IMR-90 (cell line): ENCODE measurements around the gene TRIM46. TPM values are rescaled to one million over a fixed set of nuclear protein-coding genes. Genes with fewer than 3 reads are reported as not detected.

Experiments
- ATAC-seq: fragments of 200-7000 bp; cut with Tn5 transposase; 2 replicates; pipeline ENCODE4 v1.9.1; 2020; ENCODE audit warnings: low read depth, mild to moderate bottlenecking, moderate library complexity
- BruUV-seq: library from RNA; stranded (reverse); fragments of 400-500 nt; replicated peaks from 2 replicates; lab custom pipeline; 2021; lab: Mats Ljungman, UMichigan
- CTCF ChIA-PET: fragments of 300-600 bp; formaldehyde crosslinking; extraction: SDS; loops from one replicate; lab custom pipeline; 2021; ENCODE audit warnings: antibody characterized with exemption; lab: Yijun Ruan, JAX
- POLR2A ChIA-PET: fragments of 300-600 bp; sonication (Branson Sonifier 250); formaldehyde crosslinking; loops from one replicate; lab custom pipeline; 2022; ENCODE audit warnings: antibody characterized with exemption; ENCODE audit not compliant: unreplicated experiment; lab: Charles Lee
- DNase-seq: peaks from one replicate; pipeline ENCODE4 v3.0.0; 2013
- H2AFZ ChIP-seq: replicated peaks from 2 replicates; pipeline ENCODE3; 2013; ENCODE audit warnings: low read length, mild to moderate bottlenecking; ENCODE audit not compliant: poor library complexity
- H2AK5ac ChIP-seq: 2 replicates; pipeline ENCODE4 v1.6.1; 2013; ENCODE audit warnings: low read depth, low read length, inconsistent platforms
- H2AK9ac ChIP-seq: replicated peaks from 2 replicates; pipeline ENCODE3; 2013; ENCODE audit warnings: mild to moderate bottlenecking, low read depth, low read length, moderate library complexity; ENCODE audit not compliant: poor library complexity
- H2BK120ac ChIP-seq: 2 replicates; pipeline ENCODE4 v1.6.1; 2013; ENCODE audit warnings: low read depth, low read length, inconsistent platforms
- H2BK15ac ChIP-seq: 3 replicates; pipeline ENCODE4 v1.6.1; 2013; ENCODE audit warnings: low read depth, low read length, inconsistent platforms
- H2BK20ac ChIP-seq: 2 replicates; pipeline ENCODE4 v1.6.1; 2013; ENCODE audit warnings: low read depth, mild to moderate bottlenecking, inconsistent platforms, low read length, moderate library complexity
- H2BK5ac ChIP-seq: 2 replicates; pipeline ENCODE4 v1.6.1; 2013; ENCODE audit warnings: mild to moderate bottlenecking, low read depth, low read length, inconsistent platforms; ENCODE audit not compliant: poor library complexity, severe bottlenecking
- H3K14ac ChIP-seq: replicated peaks from 2 replicates; pipeline ENCODE4 v1.6.1; 2013; ENCODE audit warnings: low read depth, low read length, inconsistent platforms
- H3K18ac ChIP-seq: 2 replicates; pipeline ENCODE4 v1.6.1; 2013; ENCODE audit warnings: low read depth, low read length, control low read depth
- H3K23ac ChIP-seq: 2 replicates; pipeline ENCODE4 v1.6.1; 2013; ENCODE audit warnings: low read depth, low read length, inconsistent platforms
- H3K27ac ChIP-seq: 2 replicates; pipeline ENCODE4 v1.5.1; 2013; ENCODE audit warnings: mild to moderate bottlenecking, control low read depth, low read length; ENCODE audit not compliant: insufficient read depth
- H3K27me3 ChIP-seq: 2 replicates; pipeline ENCODE4 v1.6.1; 2013; ENCODE audit warnings: low read length; ENCODE audit not compliant: control insufficient read depth, insufficient read depth
- H3K36me3 ChIP-seq: 2 replicates; pipeline ENCODE4 v1.6.1; 2013; ENCODE audit warnings: low read length, mixed read lengths; ENCODE audit not compliant: control insufficient read depth, insufficient read depth
- H3K4ac ChIP-seq: 2 replicates; pipeline ENCODE4 v1.6.1; 2013; ENCODE audit warnings: low read depth, low read length, inconsistent platforms
- H3K4me1 ChIP-seq: 2 replicates; pipeline ENCODE4 v1.6.1; 2013; ENCODE audit warnings: low read length, mixed read lengths; ENCODE audit not compliant: control insufficient read depth, insufficient read depth
- H3K4me2 ChIP-seq: 2 replicates; pipeline ENCODE4 v1.6.1; 2013; ENCODE audit warnings: low read depth, mild to moderate bottlenecking, control low read depth, low read length, moderate library complexity
- H3K4me3 ChIP-seq: 2 replicates; pipeline ENCODE4 v1.5.1; 2013; ENCODE audit warnings: low read depth, mild to moderate bottlenecking, control low read depth, low read length, moderate library complexity; ENCODE audit not compliant: insufficient read depth
- H3K56ac ChIP-seq: 2 replicates; pipeline ENCODE4 v1.6.1; 2013; ENCODE audit warnings: low read length, inconsistent platforms; ENCODE audit not compliant: insufficient read depth; ENCODE audit errors: extremely low read depth
- H3K79me1 ChIP-seq, 2 experiments: 2 replicates each; pipeline ENCODE4 v1.6.1; 2013; ENCODE audit warnings: low read length in 2 of 2, inconsistent platforms in 1 of 2, low read depth in 1 of 2
- H3K9ac ChIP-seq: 2 replicates; pipeline ENCODE4 v1.6.1; 2013; ENCODE audit warnings: low read depth, low read length, control low read depth
- H3K9me1 ChIP-seq: 2 replicates; pipeline ENCODE4 v1.6.1; 2013; ENCODE audit warnings: low read length, inconsistent platforms; ENCODE audit not compliant: insufficient read depth
- H3K9me3 ChIP-seq: 2 replicates; pipeline ENCODE4 v1.6.1; 2013; ENCODE audit warnings: low read length; ENCODE audit not compliant: control insufficient read depth, insufficient read depth
- H4K20me1 ChIP-seq: 2 replicates; pipeline ENCODE4 v1.6.1; 2013; ENCODE audit warnings: low read length, inconsistent platforms; ENCODE audit not compliant: insufficient read depth
- H4K5ac ChIP-seq: 2 replicates; pipeline ENCODE4 v1.6.1; 2013; ENCODE audit warnings: mild to moderate bottlenecking, low read depth, low read length, control low read depth
- H4K8ac ChIP-seq, 2 experiments: 2 replicates each; pipeline ENCODE4 v1.6.1; 2013; ENCODE audit warnings: low read depth in 2 of 2, low read length in 2 of 2, control low read depth in 1 of 2, inconsistent platforms in 1 of 2
- H4K91ac ChIP-seq: 2 replicates; pipeline ENCODE4 v1.6.1; 2013; ENCODE audit warnings: low read depth, low read length, inconsistent platforms; ENCODE audit not compliant: insufficient read depth
- BHLHE40 ChIP-seq: fragments of 150-350 bp; IDR thresholded peaks from 2 replicates; pipeline ENCODE4 v1.6.1; 2016; ENCODE audit warnings: mild to moderate bottlenecking, low read depth, low read length
- CHD1 ChIP-seq: IDR thresholded peaks from 2 replicates; pipeline ENCODE4 v1.6.1; 2012; ENCODE audit warnings: low read depth, low read length, improper control_type of control experiment
- CTCF ChIP-seq: conservative IDR thresholded peaks from 2 replicates; pipeline ENCODE4 v1.5.1; 2012; ENCODE audit warnings: mild to moderate bottlenecking, low read depth, low read length, improper control_type of control experiment
- ELK1 ChIP-seq: fragments of 150-350 bp; IDR thresholded peaks from 2 replicates; pipeline ENCODE4 v1.6.1; 2016; ENCODE audit warnings: low read depth, mild to moderate bottlenecking, low read length, moderate library complexity, borderline replicate concordance
- FOS ChIP-seq: fragments of 150-350 bp; IDR thresholded peaks from 2 replicates; pipeline ENCODE4 v1.6.1; 2016; ENCODE audit warnings: low read depth, low read length
- MAFK ChIP-seq: IDR thresholded peaks from 2 replicates; pipeline ENCODE4 v1.6.1; 2012; ENCODE audit warnings: low read depth, low read length, improper control_type of control experiment
- MAZ ChIP-seq: IDR thresholded peaks from 2 replicates; pipeline ENCODE4 v1.6.1; 2012; ENCODE audit warnings: low read depth, mild to moderate bottlenecking, low read length, improper control_type of control experiment, moderate library complexity, borderline replicate concordance
- RAD21 ChIP-seq: IDR thresholded peaks from 2 replicates; pipeline ENCODE4 v1.6.1; 2012; ENCODE audit warnings: low read length, improper control_type of control experiment
- RCOR1 ChIP-seq: IDR thresholded peaks from 2 replicates; pipeline ENCODE4 v1.6.1; 2012; ENCODE audit warnings: mild to moderate bottlenecking, low read length, improper control_type of control experiment; ENCODE audit not compliant: insufficient replicate concordance
- RFX5 ChIP-seq: IDR thresholded peaks from 2 replicates; pipeline ENCODE4 v1.8.0; 2012; ENCODE audit warnings: low read depth, mild to moderate bottlenecking, low read length, moderate library complexity
- SMC3 ChIP-seq: fragments of 150-350 bp; IDR thresholded peaks from 2 replicates; pipeline ENCODE4 v1.6.1; 2016; ENCODE audit warnings: low read depth, mild to moderate bottlenecking, antibody characterized with exemption, low read length, moderate library complexity
- WGBS, 2 experiments: methylation state at CpG; one replicate each; pipeline versions ENCODE4 v1.1.5 to v1.1.7; 2013; ENCODE audit warnings: missing lambda C conversion rate in 2 of 2; ENCODE audit not compliant: insufficient read length in 1 of 2; ENCODE audit errors: extremely low coverage in 2 of 2; 5-methylcytosine and 5-hydroxymethylcytosine counted together
- dilution Hi-C: fragments of 300-500 bp; cut with HindIII; formaldehyde crosslinking; loops from one replicate; pipeline ENCODE4 v1.14.3; 2018; ENCODE audit warnings: low sequenced_read_pairs; ENCODE audit not compliant: unreplicated experiment
- in situ Hi-C: fragments of 300-500 bp; cut with MboI; formaldehyde crosslinking; loops from 3 replicates; pipeline ENCODE4 v1.14.3; 2019; ENCODE audit warnings: low sequenced_read_pairs, inconsistent platforms, mixed read lengths
- intact Hi-C: fragments of 100-400 bp; cut with micrococcal nuclease; formaldehyde crosslinking; loops from 2 replicates; pipeline ENCODE4 v1.10.0; 2022
- polyA plus RNA-seq, 3 experiments: library from polyadenylated mRNA; depleted of rRNA; stranded (reverse); fragments of >200 nt; gene quantifications; 2 replicates each; pipeline ENCODE4 v1.2.3, GENCODE V29; 2012; ENCODE audit warnings: low replicate concordance in 1 of 3
- total RNA-seq: library from RNA; depleted of rRNA; stranded (reverse); fragments of >200 nt; gene quantifications from 2 replicates; pipeline ENCODE4 v1.2.3, GENCODE V29; 2012
- TF ChIP-seq, protein P1 (sequence below): fragments of 150-350 bp; IDR thresholded peaks from 2 replicates; pipeline ENCODE4 v1.6.1; 2017; ENCODE audit warnings: mild to moderate bottlenecking, antibody characterized with exemption, low read length, low read depth

Gene TRIM46
- total and polyA plus RNA-seq, 2 of the 4 experiments (the other 2 are of a cell fraction) = 2.3 to 6.2 TPM

GRCh38 chr1:155181371-155182051 lies 7.9 kb downstream of the TRIM46 start:
- H2BK5ac ChIP-seq = no peak overlapping the region
- dilution Hi-C loops = no loop called here
- no peak overlapping the region for H3K9ac ChIP-seq
- H4K5ac ChIP-seq = no peak overlapping the region
- no peak for DNase-seq
- no peak overlapping the region for H3K4ac ChIP-seq
- H3K27ac ChIP-seq = no peak overlapping the region
- no peak overlapping the region for H2BK15ac ChIP-seq
- H3K4me3 ChIP-seq = no peak overlapping the region
- no peak overlapping the region for H2BK20ac ChIP-seq
- H2AK9ac ChIP-seq = no peak overlapping the region
- no peak overlapping the region for H4K8ac ChIP-seq
- ChIA-PET CTCF (no interaction called here), POLR2A (no interaction called here)
- 93% methylated on average over 4 of the region's 18 CpGs; no CpG with 5 or more reads in 1 of the 2 experiments for WGBS, 2 experiments
- H3K4me1 ChIP-seq = no peaks in the 10 kb centered on the region; the same call in 1 of the 2 replicates
- H4K91ac ChIP-seq = no peak overlapping the region
- intact Hi-C loops = no loop called here
- no peaks in the 10 kb centered on the region for H3K9me3 ChIP-seq
- in situ Hi-C loops = no loop called here
- no peak overlapping the region for H3K18ac ChIP-seq
- peaks cover 2% of the 10 kb centered on the region; the same call in 1 of the 2 replicates for H3K9me1 ChIP-seq
- H4K20me1 ChIP-seq = no peaks in the 10 kb centered on the region
- H3K4me2 ChIP-seq = no peak overlapping the region
- H2BK120ac ChIP-seq = no peak overlapping the region
- no TSS peak for BruUV-seq
- ATAC-seq = no peak
- no peak overlapping the region for H3K56ac ChIP-seq
- H3K36me3 ChIP-seq = peaks cover 45% of the 10 kb centered on the region
- H3K14ac ChIP-seq = no peak overlapping the region
- no peak overlapping the region for H3K23ac ChIP-seq
- peaks cover 0 to 7% of the 10 kb centered on the region in 2 experiments; a peak in 1 of 4 replicates for H3K79me1 ChIP-seq
- H2AFZ ChIP-seq = no peak overlapping the region
- no peak overlapping the region for H2AK5ac ChIP-seq
- H3K27me3 ChIP-seq = no peaks in the 10 kb centered on the region
- TF ChIP-seq RFX5 = no peak
- TF ChIP-seq SMC3 = no peak
- TF ChIP-seq FOS = no peak
- no peak for TF ChIP-seq MAFK
- no peak for TF ChIP-seq RCOR1
- TF ChIP-seq, protein P1, sequence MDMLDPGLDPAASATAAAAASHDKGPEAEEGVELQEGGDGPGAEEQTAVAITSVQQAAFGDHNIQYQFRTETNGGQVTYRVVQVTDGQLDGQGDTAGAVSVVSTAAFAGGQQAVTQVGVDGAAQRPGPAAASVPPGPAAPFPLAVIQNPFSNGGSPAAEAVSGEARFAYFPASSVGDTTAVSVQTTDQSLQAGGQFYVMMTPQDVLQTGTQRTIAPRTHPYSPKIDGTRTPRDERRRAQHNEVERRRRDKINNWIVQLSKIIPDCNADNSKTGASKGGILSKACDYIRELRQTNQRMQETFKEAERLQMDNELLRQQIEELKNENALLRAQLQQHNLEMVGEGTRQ = no peak
- TF ChIP-seq RAD21 = no peak
- no peak for TF ChIP-seq CTCF
- TF ChIP-seq CHD1 = no peak
- no peak for TF ChIP-seq ELK1
- TF ChIP-seq BHLHE40 = no peak
- no peak for TF ChIP-seq MAZ
